Breast epithelium (tissue), 4 donors: Measurements from ENCODE around the gene YIPF2. TPM values are rescaled to one million over a fixed set of nuclear protein-coding genes. Genes with fewer than 3 reads are reported as not detected.
"Not testable (repeated sequence)": the region's sequence is repeated elsewhere in the genome, so short reads cannot be mapped to it uniquely, and the experiment has no call there.

Experiments used
- DNase-seq, 2 donors: peaks; one replicate each; pipeline ENCODE4 v3.0.0-alpha.2; 2019; ENCODE audit warnings: low spot score in 2 of 2
- H3K27ac ChIP-seq, 2 donors: fragments of 200-600 bp; sonication (generic) in 1 of 2; one replicate each; pipeline ENCODE4 v1.5.1; 2016 to 2019; ENCODE audit warnings: mild to moderate bottlenecking in 1 of 2
- H3K27me3 ChIP-seq, 2 donors: fragments of 200-600 bp; sonication (generic) in 1 of 2; one replicate each; pipeline versions ENCODE4 v1.5.1 to v1.6.0; 2017 to 2019; ENCODE audit warnings: control low read depth in 1 of 2, mild to moderate bottlenecking in 1 of 2
- H3K36me3 ChIP-seq: fragments of 200-600 bp; one replicate; pipeline ENCODE4 v1.5.1; 2019
- H3K4me1 ChIP-seq, 2 donors: fragments of 200-600 bp; sonication (generic); one replicate each; pipeline ENCODE4 v1.5.1; 2016 to 2019; ENCODE audit warnings: control low read depth in 1 of 2
- H3K4me3 ChIP-seq, 3 donors: fragments of 200-600 bp; sonication (generic); 1 replicate in 2 of 3; 2 replicates in 1 of 3; pipeline ENCODE4 v1.5.1; 2016 to 2019; ENCODE audit warnings: mild to moderate bottlenecking in 3 of 3, moderate library complexity in 2 of 3
- H3K9me3 ChIP-seq, 2 donors: fragments of 200-600 bp; sonication (generic) in 1 of 2; one replicate each; pipeline ENCODE4 v1.5.1; 2016 to 2019; ENCODE audit warnings: control low read depth in 1 of 2
- POLR2A ChIP-seq: fragments of 450-650 bp; IDR thresholded peaks from one replicate; pipeline ENCODE4 v1.6.1; 2016; ENCODE audit warnings: antibody characterized with exemption, mild to moderate bottlenecking, moderate library complexity
- POLR2AphosphoS5 ChIP-seq, 3 donors: sonication (generic); formaldehyde crosslinking; IDR thresholded peaks; one replicate each; pipeline ENCODE4 v1.6.1; 2017; ENCODE audit warnings: antibody characterized with exemption in 3 of 3
- intact Hi-C: fragments of 100-400 bp; cut with DNase I; formaldehyde crosslinking; loops from one replicate; pipeline ENCODE4 v1.15.1; 2023; ENCODE audit warnings: low total_unique reads
- total RNA-seq, 3 donors: library from RNA; depleted of rRNA; stranded (reverse); fragments of >200 nt; gene quantifications; one replicate each; pipeline ENCODE4 v1.1.0, GENCODE V29; 2016
- TF ChIP-seq, protein P1 (sequence below), 3 donors: fragments of 450-650 bp; IDR thresholded peaks; one replicate each; pipeline ENCODE4 v1.5.1; 2016 to 2017; ENCODE audit warnings: antibody characterized with exemption in 3 of 3, mild to moderate bottlenecking in 3 of 3, moderate library complexity in 3 of 3

Gene YIPF2
- total RNA-seq, 3 donors from 2014 or later, result 40.3 to 68.6 (median 59.6) TPM

DNA sequence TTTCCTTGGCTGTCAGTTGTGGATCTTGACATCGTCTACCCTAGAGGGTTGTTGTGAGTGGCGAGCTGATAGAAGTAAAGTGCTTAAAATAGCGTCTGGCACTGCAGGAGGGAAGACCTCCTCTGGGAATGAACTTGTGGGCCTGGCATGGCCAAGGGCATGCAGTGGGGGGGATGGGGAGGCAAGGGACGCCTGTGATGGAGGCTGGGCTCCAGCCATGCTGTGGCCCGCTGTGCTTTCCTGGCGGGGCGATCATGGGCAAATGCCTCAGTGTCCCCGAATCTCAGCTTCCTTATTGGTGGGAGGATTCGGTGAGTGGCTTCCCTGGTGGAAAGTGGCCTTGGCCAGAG lies 46.4 kb downstream of the YIPF2 start:
- Histone ChIP-seq H3K27ac (no peak overlapping the region), H3K4me3 (no peak overlapping the region), H3K4me1 (no peaks in the 10 kb centered on the region), H3K36me3 (no peaks in the 10 kb centered on the region), H3K27me3 (no peaks in the 10 kb centered on the region), H3K9me3 (no peaks in the 10 kb centered on the region)
- DNase-seq, result no peak
- TF ChIP-seq POLR2AphosphoS5 (IDR thresholded peaks at IDR 0.05) (no peak), POLR2A (no peak)
- TF ChIP-seq, protein P1, sequence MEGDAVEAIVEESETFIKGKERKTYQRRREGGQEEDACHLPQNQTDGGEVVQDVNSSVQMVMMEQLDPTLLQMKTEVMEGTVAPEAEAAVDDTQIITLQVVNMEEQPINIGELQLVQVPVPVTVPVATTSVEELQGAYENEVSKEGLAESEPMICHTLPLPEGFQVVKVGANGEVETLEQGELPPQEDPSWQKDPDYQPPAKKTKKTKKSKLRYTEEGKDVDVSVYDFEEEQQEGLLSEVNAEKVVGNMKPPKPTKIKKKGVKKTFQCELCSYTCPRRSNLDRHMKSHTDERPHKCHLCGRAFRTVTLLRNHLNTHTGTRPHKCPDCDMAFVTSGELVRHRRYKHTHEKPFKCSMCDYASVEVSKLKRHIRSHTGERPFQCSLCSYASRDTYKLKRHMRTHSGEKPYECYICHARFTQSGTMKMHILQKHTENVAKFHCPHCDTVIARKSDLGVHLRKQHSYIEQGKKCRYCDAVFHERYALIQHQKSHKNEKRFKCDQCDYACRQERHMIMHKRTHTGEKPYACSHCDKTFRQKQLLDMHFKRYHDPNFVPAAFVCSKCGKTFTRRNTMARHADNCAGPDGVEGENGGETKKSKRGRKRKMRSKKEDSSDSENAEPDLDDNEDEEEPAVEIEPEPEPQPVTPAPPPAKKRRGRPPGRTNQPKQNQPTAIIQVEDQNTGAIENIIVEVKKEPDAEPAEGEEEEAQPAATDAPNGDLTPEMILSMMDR (IDR thresholded peaks at IDR 0.05), result no peak
- intact Hi-C loops, result no loop called here

DNA sequence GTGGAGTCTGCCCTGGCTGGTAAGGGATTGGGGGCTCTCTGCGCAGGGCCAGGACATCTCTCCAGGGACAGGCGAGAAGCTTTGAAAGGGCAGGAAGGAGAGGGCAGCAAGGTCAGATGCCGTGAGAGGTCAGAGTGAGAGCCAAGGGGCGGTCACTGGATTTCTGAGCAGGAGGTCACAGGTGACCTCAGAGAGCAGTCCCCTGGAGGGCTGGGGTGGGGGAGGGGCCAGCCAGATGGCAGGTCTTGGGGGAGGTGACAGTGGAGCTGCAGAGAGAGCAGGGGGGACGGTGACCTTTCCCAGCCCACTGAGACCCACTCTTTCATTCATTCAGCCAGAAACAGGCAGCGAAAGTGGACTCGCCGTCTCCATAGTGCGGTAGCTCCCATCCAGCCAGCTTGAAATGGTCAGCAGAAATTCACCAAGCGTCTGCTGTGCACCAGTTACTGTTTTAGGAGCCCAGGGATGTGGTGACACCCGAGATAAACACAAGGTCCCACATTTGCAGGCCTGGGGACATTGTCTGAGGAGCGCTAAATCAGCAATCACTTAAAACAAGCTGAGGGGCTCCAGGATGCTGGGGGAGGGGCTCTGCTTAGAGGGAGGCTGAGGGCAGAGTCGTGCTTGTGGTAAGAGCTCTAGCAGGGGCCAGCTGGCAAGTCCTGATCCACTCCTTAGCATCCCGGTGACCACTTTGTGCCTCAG lies 46.9 kb downstream of the YIPF2 start:
- no peak overlapping the region for H3K27ac ChIP-seq
- no peaks in the 10 kb centered on the region for H3K9me3 ChIP-seq
- H3K4me3 ChIP-seq, result no peak overlapping the region
- DNase-seq, result no peak
- H3K27me3 ChIP-seq, result no peaks in the 10 kb centered on the region
- H3K36me3 ChIP-seq, result no peaks in the 10 kb centered on the region
- intact Hi-C loops, result no loop called here
- no peak for TF ChIP-seq POLR2A
- TF ChIP-seq, protein P1 (IDR thresholded peaks at IDR 0.05), result no peak
- no peak for TF ChIP-seq POLR2AphosphoS5 (IDR thresholded peaks at IDR 0.05)
- H3K4me1 ChIP-seq, result no peaks in the 10 kb centered on the region

DNA sequence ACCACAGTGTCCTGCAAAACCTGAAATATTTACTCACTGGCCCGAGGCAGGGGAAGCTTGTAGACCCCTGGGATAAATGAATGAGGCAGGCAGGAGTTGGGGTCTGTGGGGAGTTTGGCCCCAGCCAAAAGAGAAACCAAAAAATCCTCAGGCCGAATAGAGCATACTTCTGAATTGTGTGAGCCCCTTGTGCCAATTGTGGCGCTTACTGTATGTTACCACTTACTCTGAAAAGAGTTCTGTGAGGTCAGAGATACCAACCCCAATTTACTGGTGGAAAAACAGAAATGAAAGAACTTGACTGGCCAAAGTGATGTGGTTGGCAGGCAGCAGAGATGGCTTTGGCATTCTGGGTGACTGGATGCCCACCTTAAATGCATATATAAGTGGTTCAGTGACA lies 50.2 kb downstream of the YIPF2 start:
- no peaks in the 10 kb centered on the region for H3K27me3 ChIP-seq
- TF ChIP-seq, protein P1 (IDR thresholded peaks at IDR 0.05), result no peak
- TF ChIP-seq POLR2AphosphoS5 (IDR thresholded peaks at IDR 0.05), result no peak
- no peak for TF ChIP-seq POLR2A
- H3K27ac ChIP-seq, result peak overlapping the region in 1 of 2 donors; percentile 5
- no peaks in the 10 kb centered on the region for H3K9me3 ChIP-seq
- no peaks in the 10 kb centered on the region for H3K36me3 ChIP-seq
- intact Hi-C loops, result loop anchor here (2.0 kb wide), 1 partner anchor 307 kb away; no protein-coding TSS in a partner anchor
- no peaks in the 10 kb centered on the region for H3K4me1 ChIP-seq
- H3K4me3 ChIP-seq, result no peak overlapping the region
- DNase-seq, result no peak

DNA sequence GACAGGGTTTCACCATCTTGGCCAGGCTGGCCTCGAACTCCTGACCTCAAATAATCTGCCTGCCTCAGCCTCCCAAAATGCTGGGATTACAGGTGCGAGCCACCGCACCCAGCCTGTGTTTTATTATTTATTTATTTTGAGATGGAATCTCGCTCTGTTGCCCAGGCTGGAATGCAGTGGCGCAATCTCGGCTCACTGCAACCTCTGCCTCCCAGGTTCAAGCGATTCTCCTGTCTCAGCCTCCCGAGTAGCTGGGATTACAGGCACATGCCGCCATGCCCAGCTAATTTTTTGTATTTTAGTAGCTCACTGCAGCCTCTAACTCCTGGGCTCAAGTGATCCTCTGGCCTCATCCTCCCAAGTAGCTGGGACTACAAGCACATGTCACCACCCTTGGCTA lies 50.8 kb downstream of the YIPF2 start:
- not testable (repeated sequence) for H3K27ac ChIP-seq, H3K36me3 ChIP-seq, H3K4me1 ChIP-seq, H3K27me3 ChIP-seq, DNase-seq, H3K4me3 ChIP-seq, H3K9me3 ChIP-seq
- intact Hi-C loops, result loop anchor here (2.0 kb wide), 1 partner anchor 307 kb away; no protein-coding TSS in a partner anchor

DNA sequence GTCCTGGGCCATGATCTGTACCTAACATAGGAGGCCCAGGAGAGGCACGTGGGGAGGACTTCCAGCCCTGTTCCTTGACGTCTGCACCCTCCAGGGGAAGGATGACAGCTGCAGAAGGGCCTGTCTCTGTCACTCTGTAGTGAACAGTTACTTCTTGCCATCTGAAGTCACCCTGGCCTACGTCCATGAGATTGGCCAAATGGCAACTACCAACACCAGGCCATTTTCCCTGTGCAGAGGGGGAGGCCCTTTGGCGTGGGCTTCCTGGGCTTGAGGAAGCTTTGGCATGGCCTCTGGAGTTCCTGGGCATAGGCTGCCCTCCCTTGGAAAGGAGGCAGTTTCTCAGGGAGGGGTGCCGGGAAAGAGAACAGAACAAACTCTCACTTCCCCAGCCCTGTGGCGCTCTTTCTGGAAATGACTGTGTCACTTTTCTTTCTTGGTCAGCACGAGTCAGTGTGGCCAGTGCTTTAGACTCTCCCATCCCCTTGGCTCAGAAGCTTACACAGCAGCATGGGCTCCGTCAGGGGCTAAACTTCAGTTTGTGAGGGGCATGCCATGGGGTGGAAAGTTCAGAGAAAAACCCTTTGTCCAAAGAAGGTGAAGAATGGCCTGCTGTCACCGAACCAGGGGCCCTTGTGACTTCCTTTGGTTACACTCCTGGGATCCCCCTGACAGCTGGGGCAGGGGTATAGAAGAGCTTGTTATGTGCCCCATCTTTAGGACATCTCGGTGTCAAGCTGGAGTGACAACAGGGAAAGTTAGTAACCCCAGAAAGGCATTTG lies 51.8 kb downstream of the YIPF2 start:
- H3K9me3 ChIP-seq, result no peaks in the 10 kb centered on the region
- TF ChIP-seq POLR2A, result no peak
- no peak for TF ChIP-seq POLR2AphosphoS5 (IDR thresholded peaks at IDR 0.05)
- TF ChIP-seq, protein P1 (IDR thresholded peaks at IDR 0.05), result no peak
- no peak for DNase-seq
- H3K36me3 ChIP-seq, result no peaks in the 10 kb centered on the region
- intact Hi-C loops, result no loop called here
- no peaks in the 10 kb centered on the region for H3K4me1 ChIP-seq
- peak overlapping the region in 1 of 2 donors; percentile 34 for H3K27ac ChIP-seq
- no peaks in the 10 kb centered on the region for H3K27me3 ChIP-seq
- no peak overlapping the region for H3K4me3 ChIP-seq
